WERI-Rb-1 (cell line): ENCODE results near the gene PHF5A.

Experiments used
- DNase-seq: peaks from one replicate; pipeline ENCODE4 v3.0.0-alpha.2; 2020
- H3K27ac ChIP-seq: fragments of 250-450 bp; sonication (Bioruptor Pico); 2 replicates; pipeline ENCODE4 v1.5.1; 2020; ENCODE audit warnings: mild to moderate bottlenecking, moderate library complexity
- H3K27me3 ChIP-seq: fragments of 250-450 bp; sonication (Bioruptor Pico); 2 replicates; pipeline ENCODE4 v1.5.1; 2021; ENCODE audit warnings: mild to moderate bottlenecking, low read depth, moderate library complexity; ENCODE audit not compliant: insufficient read depth, severe bottlenecking
- H3K36me3 ChIP-seq: fragments of 250-450 bp; sonication (Bioruptor Pico); 2 replicates; pipeline ENCODE4 v1.5.1; 2020; ENCODE audit warnings: mild to moderate bottlenecking, moderate library complexity
- H3K4me3 ChIP-seq: 2 replicates; pipeline ENCODE4 v1.5.1; 2011; ENCODE audit warnings: low read depth, mild to moderate bottlenecking, control low read depth, low read length
- H3K9me3 ChIP-seq: fragments of 250-450 bp; sonication (Bioruptor Pico); 2 replicates; pipeline ENCODE4 v1.5.1; 2021; ENCODE audit warnings: mild to moderate bottlenecking, moderate library complexity; ENCODE audit not compliant: severe bottlenecking
- CTCF ChIP-seq: IDR thresholded peaks from 2 replicates; pipeline ENCODE4 v1.5.1; 2011; ENCODE audit warnings: low read depth, mild to moderate bottlenecking, control low read depth, inconsistent platforms, low read length

PHF5A gene

DNA sequence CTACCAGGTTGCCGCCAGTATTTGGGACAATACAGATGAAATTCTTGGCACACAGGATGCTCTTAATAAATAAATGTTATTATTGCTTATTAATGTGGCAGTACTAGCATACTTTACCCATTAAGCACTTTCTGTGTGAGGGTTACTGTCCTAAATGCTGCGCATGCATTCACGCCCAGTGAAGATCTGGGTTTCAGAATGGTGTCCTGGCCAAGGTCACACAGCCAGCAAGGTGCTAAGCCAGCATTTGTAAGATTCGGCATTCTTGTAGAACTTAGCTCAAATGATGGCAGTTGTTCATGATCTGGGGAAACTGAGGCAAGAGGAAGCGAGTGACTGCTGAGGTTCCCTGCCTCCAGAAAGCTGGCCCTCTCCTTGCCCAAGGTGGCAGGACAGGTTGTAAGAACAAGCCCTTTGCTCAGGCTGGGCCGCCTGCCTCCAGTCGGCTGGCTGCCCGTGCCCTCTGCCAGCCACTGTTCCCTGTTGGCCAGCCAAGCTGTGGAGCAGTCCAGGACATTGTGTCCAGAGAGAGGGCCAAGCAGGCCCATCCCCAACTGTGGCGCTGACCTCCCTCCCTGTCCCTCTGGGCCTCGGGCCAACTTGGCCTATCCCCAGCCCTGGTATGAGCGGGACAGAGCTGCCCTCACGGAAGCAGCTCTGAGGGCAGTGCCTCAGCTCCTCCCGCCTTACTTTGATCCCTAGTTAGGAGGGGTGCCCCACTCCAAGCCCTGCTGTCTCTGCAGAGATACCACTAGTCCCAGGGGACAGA is 50.7 kb downstream of the PHF5A start:
- Histone ChIP-seq H3K4me3 (no peak overlapping the region), H3K27ac (no peak overlapping the region), H3K9me3 (no peaks in the 10 kb centered on the region), H3K36me3 (no peaks in the 10 kb centered on the region), H3K27me3 (no peaks in the 10 kb centered on the region)
- no peak for DNase-seq
- TF ChIP-seq CTCF: no peak

GRCh38 chr22:41415554-41415953 is 52.9 kb downstream of the PHF5A start:
- no peak for DNase-seq
- H3K36me3 ChIP-seq: no peaks in the 10 kb centered on the region
- no peak overlapping the region for H3K27ac ChIP-seq
- H3K4me3 ChIP-seq: no peak overlapping the region
- H3K9me3 ChIP-seq: no peaks in the 10 kb centered on the region
- no peak for TF ChIP-seq CTCF
- no peaks in the 10 kb centered on the region for H3K27me3 ChIP-seq

- no peak overlapping the region for H3K4me3 ChIP-seq
- no peak overlapping the region for H3K27ac ChIP-seq
These were observed 57.3 kb downstream of the PHF5A start for GRCh38 chr22:41411021-41411851.

GRCh38 chr22:41410311-41410751 is 58.2 kb downstream of the PHF5A start:
- no peak for DNase-seq
- no peak for TF ChIP-seq CTCF
- Histone ChIP-seq H3K27me3 (no peaks in the 10 kb centered on the region), H3K36me3 (no peaks in the 10 kb centered on the region), H3K27ac (no peak overlapping the region), H3K9me3 (no peaks in the 10 kb centered on the region), H3K4me3 (no peak overlapping the region)

More at GRCh38 chr22:41411021-41411851, 57.3 kb downstream of the PHF5A start:
- no peak for TF ChIP-seq CTCF
- Histone ChIP-seq H3K36me3 (no peaks in the 10 kb centered on the region), H3K9me3 (no peaks in the 10 kb centered on the region), H3K27me3 (no peaks in the 10 kb centered on the region)
- no peak for DNase-seq
